PC-9 (cell line): ENCODE data around the gene ZNF766.

Experiments
- CTCF ChIP-seq: fragments of 200-600 bp; sonication (generic); conservative IDR thresholded peaks from 2 replicates; pipeline ENCODE4 v1.6.1; 2017; ENCODE audit warnings: mixed run types, antibody characterized with exemption, mild to moderate bottlenecking, moderate library complexity
- EZH2 ChIP-seq: fragments of 200-600 bp; sonication (generic); IDR thresholded peaks from 2 replicates; pipeline ENCODE4 v1.8.0; 2017; ENCODE audit warnings: antibody characterized with exemption, low read depth

DNA sequence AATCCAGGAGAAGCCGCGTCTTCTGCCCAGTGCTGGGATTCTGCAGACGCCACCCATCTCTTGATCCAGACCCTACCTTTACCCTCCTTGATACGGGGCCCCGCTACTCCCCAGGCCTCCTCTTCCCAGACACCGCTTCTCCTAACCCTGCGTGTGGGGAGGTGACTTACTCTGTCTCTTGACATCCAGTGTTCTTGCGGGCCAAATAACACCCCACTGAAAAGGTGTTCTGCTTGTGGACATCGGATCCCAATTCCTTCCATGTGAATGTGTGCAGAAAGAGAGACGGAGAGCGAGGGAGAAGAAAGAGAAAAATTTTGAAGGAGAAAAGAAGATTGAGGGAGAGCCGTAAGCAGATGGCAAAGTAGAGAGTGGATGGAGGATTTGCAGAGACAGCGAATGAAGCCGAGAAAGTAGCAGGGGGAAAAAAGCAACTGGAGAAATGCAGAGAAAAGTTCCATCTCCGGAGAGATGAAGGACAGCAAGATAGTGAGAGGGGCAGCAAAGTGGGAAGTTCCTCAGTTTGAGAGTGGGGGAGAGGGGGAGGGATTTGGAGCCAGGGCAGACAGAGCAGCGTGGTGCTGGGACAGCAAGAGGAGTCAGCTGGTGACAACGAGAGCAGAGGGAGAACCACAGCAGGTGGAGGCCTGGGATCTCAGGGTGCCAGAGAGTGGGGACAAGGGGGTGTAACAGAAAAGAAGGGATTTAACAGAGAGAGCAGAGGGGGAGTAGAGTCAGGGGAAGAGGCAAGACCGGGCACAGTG lies 28.4 kb downstream of the ZNF766 start:
- TF ChIP-seq CTCF (no peak), EZH2 (no peak)
